ENCODE data around the gene PXN.

The PXN gene
- total RNA-seq: 29.1 to 242 (median 68.8) reads per million in 9 experiments

GRCh38 chr12:120265473-120266179 is at the start of gene PXN:
PXN (minus strand) TSS chr12:120265730; CDS start chr12:120265629, 101 bp downstream.
- H3K36me3 Mint-ChIP-seq (ENCODE audit: insufficient read depth): peaks cover 20% of the 10 kb centered on the region
- peak within 1 kb of the TSS; percentile 95 to 98 for H3K27ac Mint-ChIP-seq
- H3K4me1 Mint-ChIP-seq (ENCODE audit: low read depth in 2 of 2): peaks cover 36 to 39% of the 10 kb centered on the region in 2 donors
- no peaks in the 10 kb centered on the region for H3K9me3 Mint-ChIP-seq
- no peaks in the 10 kb centered on the region for H3K27me3 Mint-ChIP-seq
- ATAC-seq (replicated peaks) (peak; percentile 89), DNase-seq (peak; percentile 88 to 92 (median 91))
- H3K4me3 Mint-ChIP-seq: peak within 1 kb of the TSS; percentile 97 to 99

DNA sequence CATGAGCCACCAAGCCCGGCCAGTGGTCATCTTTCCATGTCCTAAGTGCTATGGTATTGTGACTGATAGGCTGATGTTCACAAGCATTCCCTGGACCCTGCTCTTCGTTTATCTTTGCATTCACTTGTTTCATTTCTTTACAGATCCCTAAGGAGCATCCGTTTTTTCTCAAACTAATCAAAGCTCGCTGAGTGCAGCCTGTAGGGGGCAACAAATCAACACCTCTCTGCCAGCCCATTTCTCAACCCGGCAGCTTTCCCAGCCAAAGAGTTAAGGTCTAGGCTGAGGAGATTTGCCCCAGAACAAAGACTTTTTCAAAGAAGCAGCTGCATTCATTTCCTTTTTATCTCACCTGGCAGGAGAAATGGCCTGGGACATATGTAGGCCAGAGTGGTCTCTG is 48.7 kb upstream of the PXN start:
- no peak overlapping the region for H3K4me3 Mint-ChIP-seq
- H3K27ac Mint-ChIP-seq: no peak overlapping the region
- ATAC-seq (replicated peaks): no peak
- H3K36me3 Mint-ChIP-seq (ENCODE audit: insufficient read depth): peaks cover 14% of the 10 kb centered on the region
- no peaks in the 10 kb centered on the region for H3K9me3 Mint-ChIP-seq
- DNase-seq: no peak
- no peaks in the 10 kb centered on the region for H3K27me3 Mint-ChIP-seq
- H3K4me1 Mint-ChIP-seq (ENCODE audit: low read depth in 2 of 2): peaks cover 12 to 16% of the 10 kb centered on the region in 2 donors

DNA sequence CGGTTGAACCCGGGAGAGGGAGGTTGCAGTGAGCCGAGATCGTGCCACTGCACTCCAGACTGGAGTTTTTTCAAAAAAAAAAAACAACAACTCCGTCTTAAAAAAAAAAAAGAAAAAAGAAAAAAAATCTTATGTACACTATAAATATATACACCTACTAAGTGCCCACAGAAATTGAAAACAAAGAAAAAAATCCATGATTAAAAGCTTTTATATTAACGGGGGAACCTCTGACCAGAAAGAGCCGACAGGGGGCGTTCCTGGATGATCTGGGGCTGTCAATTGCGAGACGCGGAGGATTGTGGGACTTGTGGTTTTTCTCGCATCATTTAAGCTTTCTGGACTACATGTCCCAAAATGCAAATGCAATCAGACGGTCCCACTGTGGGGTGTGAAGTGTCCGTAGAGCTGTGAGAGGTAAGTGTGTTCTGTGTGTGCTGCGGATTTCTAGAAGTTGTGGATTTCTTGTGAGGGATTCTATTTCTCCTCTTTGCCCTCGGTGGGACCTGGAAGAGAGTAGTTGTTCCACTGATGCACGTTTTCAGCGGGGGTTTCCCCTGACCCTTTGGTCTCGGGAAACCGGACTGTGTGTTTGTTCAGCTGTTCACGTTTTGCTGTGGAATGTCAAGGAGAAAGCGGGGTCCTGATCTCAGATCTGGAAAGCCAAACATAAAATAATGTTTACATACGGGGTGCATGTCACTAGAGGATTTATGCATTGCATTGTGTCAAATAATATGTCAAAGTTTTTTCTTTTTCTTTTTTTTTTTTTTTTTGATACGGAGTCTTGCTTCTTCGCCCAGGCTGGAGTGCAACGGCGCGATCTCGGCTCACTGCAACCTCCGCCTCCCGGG is 36.7 kb upstream of the PXN start, which contains the start of gene SIRT4:
TSS of gene SIRT4 (plus strand) at position 360 of the 854 bp plus-strand sequence. CDS start 1,241 bp downstream, outside the sequence.
- Mint-ChIP-seq H3K4me3 (peak within 1 kb of the TSS; percentile 88 to 92), H3K27ac (peak within 1 kb of the TSS; percentile 74 to 75), H3K27me3 (no peaks in the 10 kb centered on the region), H3K4me1 (ENCODE audit: low read depth in 2 of 2) (peaks cover 5 to 8% of the 10 kb centered on the region in 2 donors), H3K9me3 (no peaks in the 10 kb centered on the region), H3K36me3 (ENCODE audit: insufficient read depth) (peaks cover 10% of the 10 kb centered on the region)
- peak; percentile 100 for ATAC-seq (replicated peaks)
- peak; percentile 82 to 89 (median 89) for DNase-seq

DNA sequence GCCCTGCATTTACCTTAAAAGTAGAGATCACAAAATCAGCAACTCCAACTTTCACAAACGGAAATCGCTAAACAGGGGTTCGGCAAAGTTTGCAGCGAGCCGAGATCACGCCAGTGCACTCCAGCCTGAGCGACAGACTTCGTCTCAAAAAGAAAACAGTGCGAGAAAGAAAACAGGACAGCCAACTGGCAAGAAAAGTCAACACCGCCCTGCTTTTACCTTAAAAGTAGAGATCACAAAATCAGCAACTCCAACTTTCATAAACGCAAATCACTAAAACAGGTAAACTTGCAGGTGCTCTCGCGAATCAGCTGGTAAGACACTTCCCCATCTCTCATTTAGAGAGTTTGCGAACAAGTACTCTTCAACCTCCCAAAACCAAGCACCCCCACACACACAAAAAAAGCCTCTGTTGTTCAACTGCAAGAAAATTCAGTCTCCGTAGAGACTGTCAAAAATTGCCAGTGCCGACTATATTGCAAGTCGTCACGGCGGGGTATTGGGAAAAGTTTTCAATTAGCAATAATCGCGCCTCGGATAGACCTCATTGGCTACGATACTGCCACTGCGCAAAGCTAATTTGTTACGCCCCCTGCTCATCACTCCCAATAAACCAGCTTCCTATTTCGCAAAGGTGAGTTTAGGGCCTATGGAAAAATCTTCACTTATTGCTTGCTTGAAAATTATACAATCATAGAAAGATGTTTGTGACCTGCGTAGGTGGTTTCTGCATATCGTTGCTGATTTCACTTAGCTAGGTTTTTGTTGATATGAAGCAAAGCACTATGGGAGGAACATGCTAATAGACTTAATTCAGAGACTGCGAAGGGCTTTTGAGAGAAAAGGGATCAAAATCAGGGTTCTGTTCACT is 27.4 kb upstream of the PXN start, which contains the start of gene RNU4-1:
TSS of gene RNU4-1 (minus strand) at position 577 of the 871 bp plus-strand sequence.
- ATAC-seq (replicated peaks) (peak; percentile 43), DNase-seq (peak; percentile 74 to 84 (median 75))
- no peak within 1 kb of the TSS for H3K27ac Mint-ChIP-seq
- no peaks in the 10 kb centered on the region for H3K27me3 Mint-ChIP-seq
- no peak within 1 kb of the TSS for H3K4me3 Mint-ChIP-seq
- peaks cover 4% of the 10 kb centered on the region for H3K36me3 Mint-ChIP-seq (ENCODE audit: insufficient read depth)
- peaks cover 0 to 5% of the 10 kb centered on the region in 2 donors for H3K4me1 Mint-ChIP-seq (ENCODE audit: low read depth in 2 of 2)
- no peaks in the 10 kb centered on the region for H3K9me3 Mint-ChIP-seq

- H3K4me1 Mint-ChIP-seq (ENCODE audit: low read depth in 2 of 2): peaks cover 0 to 5% of the 10 kb centered on the region in 2 donors
- H3K27ac Mint-ChIP-seq: no peak overlapping the region
- no peaks in the 10 kb centered on the region for H3K9me3 Mint-ChIP-seq
- ATAC-seq (replicated peaks) (peak; percentile 13), DNase-seq (peak in 1 of 3 experiments; percentile 39)
- peaks cover 4% of the 10 kb centered on the region for H3K36me3 Mint-ChIP-seq (ENCODE audit: insufficient read depth)
- H3K4me3 Mint-ChIP-seq: no peak overlapping the region
- no peaks in the 10 kb centered on the region for H3K27me3 Mint-ChIP-seq
These were observed 26.8 kb upstream of the PXN start for GRCh38 chr12:120292411-120292660.

DNA sequence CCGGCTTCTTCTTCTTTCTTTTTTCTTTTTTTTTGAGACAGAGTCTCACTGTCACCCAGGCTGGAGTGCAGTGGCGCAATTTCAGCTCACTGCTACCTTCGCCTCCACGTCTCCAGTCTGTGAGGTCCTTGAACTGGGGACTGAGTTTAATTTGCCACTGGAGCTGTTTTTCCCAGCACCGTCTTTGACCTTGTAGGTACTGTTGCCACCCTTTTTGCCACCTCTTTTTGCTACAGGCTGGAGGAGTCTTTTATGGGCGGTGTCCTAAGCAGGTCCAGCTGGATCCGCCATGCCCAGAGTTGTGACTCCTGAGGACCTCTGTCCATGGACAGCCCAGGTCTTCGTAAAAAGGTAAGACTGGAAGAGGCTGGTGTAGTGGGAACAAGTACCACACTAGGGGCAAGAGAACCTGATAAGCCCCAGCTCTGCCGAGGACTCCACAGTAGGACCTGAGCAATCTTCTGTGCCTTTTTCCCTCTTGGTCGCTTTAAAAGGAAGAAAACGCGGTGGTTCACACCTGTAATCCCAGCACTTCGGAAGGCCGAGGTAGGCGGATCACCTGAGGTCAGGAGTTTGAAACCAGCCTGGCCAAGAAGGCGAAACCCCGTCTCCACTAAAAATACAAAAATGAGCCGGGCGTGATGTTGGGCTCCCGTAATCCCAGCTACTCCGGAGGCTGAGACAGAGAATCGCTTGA is 25.2 kb upstream of the PXN start:
- no peaks in the 10 kb centered on the region for H3K9me3 Mint-ChIP-seq

DNA sequence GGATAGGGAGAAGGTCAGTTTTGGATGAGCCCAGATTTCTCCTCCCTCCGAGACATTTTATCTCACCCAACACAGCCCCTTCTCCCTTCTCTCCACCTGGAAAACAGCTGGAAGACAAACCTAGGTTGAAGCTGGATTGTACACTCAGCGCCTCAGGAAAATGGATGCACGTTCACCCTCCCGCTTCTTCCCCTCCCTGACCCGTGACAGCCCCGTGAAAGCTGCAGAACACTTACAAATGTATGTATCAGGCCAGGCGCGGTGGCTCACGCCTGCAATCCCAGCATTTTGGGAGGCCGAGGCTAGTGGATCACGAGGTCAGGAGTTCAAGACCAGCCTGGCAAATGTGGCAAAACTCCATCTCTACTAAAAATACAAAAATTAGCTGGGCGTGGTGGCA is 22.0 kb upstream of the PXN start:
- Mint-ChIP-seq H3K9me3 (no peaks in the 10 kb centered on the region), H3K27me3 (no peaks in the 10 kb centered on the region), H3K4me1 (ENCODE audit: low read depth in 2 of 2) (peaks cover 0 to 5% of the 10 kb centered on the region in 2 donors), H3K36me3 (ENCODE audit: insufficient read depth) (peaks cover 4% of the 10 kb centered on the region), H3K4me3 (no peak overlapping the region), H3K27ac (no peak overlapping the region)
- no peak for ATAC-seq (replicated peaks)
- DNase-seq: no peak

More for the DNA sequence above, 25.2 kb upstream of the PXN start:
- no peaks in the 10 kb centered on the region for H3K27me3 Mint-ChIP-seq
- DNase-seq: peak in 2 of 3 experiments; percentile 15 to 28
- H3K36me3 Mint-ChIP-seq (ENCODE audit: insufficient read depth): peaks cover 4% of the 10 kb centered on the region
- H3K27ac Mint-ChIP-seq: no peak overlapping the region
- no peak overlapping the region for H3K4me3 Mint-ChIP-seq
- H3K4me1 Mint-ChIP-seq (ENCODE audit: low read depth in 2 of 2): peaks cover 0 to 5% of the 10 kb centered on the region in 2 donors
- no peak for ATAC-seq (replicated peaks)

DNA sequence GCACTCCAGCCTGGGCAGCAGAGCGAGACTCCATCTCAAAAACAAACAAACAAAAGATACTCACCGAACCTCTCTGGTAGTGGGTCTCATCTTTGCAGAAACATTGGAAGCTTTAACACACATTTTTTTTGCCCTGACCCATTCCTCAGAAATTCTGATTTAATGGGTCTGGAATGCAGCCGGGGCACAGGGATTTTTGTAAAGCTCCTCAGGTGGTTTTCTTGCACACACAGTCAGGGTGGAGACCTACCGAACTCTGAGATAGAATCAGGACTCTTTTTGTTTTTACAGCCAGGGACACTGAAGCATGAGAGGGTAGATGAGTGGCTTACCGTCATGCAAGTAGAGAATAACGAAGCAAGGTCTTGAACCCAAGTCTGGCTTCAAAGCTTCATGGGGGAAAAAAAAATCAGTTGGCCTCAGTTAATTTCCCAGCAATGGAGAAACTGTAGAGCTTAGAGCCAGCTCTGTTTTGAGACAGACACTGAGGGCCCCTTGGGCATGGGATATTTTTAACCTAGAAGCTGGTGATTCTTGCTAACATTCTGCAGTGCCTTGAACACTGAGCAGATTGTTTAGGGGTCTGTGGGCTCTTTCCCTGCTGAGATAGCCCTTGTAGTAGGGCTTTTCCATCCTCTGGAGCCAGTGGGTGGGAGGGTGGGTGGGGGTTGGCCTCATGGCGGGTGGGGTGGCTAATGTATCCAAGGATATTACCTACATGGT is 21.4 kb upstream of the PXN start:
- DNase-seq (no peak), ATAC-seq (replicated peaks) (no peak)
- H3K36me3 Mint-ChIP-seq (ENCODE audit: insufficient read depth): peaks cover 4% of the 10 kb centered on the region
- H3K27ac Mint-ChIP-seq: no peak overlapping the region
- no peaks in the 10 kb centered on the region for H3K9me3 Mint-ChIP-seq
- H3K4me3 Mint-ChIP-seq: no peak overlapping the region
- H3K27me3 Mint-ChIP-seq: no peaks in the 10 kb centered on the region
- H3K4me1 Mint-ChIP-seq (ENCODE audit: low read depth in 2 of 2): peaks cover 0 to 5% of the 10 kb centered on the region in 2 donors

DNA sequence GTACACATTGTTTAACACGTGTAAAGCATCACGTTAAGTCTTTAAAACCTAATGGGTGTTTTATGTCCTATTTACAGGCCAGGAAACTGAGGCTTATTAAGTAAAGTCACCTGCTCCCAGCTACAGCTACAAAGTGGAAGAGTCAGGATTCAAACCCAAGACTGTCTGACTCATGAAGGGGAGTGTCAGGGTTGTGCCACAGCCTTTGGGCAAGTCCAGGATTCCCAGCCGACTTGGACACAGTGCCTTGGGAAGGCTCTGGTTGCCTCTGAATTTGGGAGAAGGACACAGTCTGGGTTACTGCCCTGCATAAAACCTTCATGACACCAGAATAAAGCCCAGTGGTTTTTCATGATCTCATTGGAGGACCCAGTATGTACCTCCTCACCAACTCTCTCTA is 18.9 kb upstream of the PXN start:
- H3K9me3 Mint-ChIP-seq: no peaks in the 10 kb centered on the region
- H3K4me3 Mint-ChIP-seq: no peak overlapping the region
- H3K27ac Mint-ChIP-seq: no peak overlapping the region
- ATAC-seq (replicated peaks): no peak
- H3K4me1 Mint-ChIP-seq (ENCODE audit: low read depth in 2 of 2): no peaks in the 10 kb centered on the region
- H3K27me3 Mint-ChIP-seq: no peaks in the 10 kb centered on the region
- peaks cover 3% of the 10 kb centered on the region for H3K36me3 Mint-ChIP-seq (ENCODE audit: insufficient read depth)
- DNase-seq: no peak

DNA sequence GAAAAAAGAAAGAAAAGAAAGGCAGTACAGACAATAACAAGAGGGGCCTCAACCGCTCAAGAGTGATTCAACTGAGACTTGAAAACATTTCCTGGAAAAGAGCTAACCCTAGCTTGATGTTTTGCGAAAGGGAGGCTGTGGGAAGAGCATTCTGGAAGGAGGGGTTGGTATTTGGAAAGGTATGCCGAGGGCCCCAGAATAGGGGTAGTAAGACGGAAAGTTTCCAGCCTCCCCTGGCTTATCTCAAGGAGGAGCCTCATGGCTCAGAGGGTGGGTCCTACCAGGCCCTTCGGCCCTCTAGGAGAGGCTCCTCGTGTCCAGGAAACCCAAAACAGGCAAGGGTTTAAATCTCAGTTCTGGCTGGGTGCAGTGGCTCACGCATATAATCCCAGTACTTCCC is 17.8 kb upstream of the PXN start:
- no peak overlapping the region for H3K27ac Mint-ChIP-seq
- no peaks in the 10 kb centered on the region for H3K36me3 Mint-ChIP-seq (ENCODE audit: insufficient read depth)
- ATAC-seq (replicated peaks) (no peak), DNase-seq (no peak)
- H3K4me3 Mint-ChIP-seq: no peak overlapping the region
- no peaks in the 10 kb centered on the region for H3K4me1 Mint-ChIP-seq (ENCODE audit: low read depth in 2 of 2)
- no peaks in the 10 kb centered on the region for H3K9me3 Mint-ChIP-seq
- H3K27me3 Mint-ChIP-seq: no peaks in the 10 kb centered on the region

- Mint-ChIP-seq H3K27me3 (no peaks in the 10 kb centered on the region), H3K36me3 (ENCODE audit: insufficient read depth) (no peaks in the 10 kb centered on the region), H3K4me1 (ENCODE audit: low read depth in 2 of 2) (no peaks in the 10 kb centered on the region), H3K27ac (no peak overlapping the region), H3K9me3 (no peaks in the 10 kb centered on the region), H3K4me3 (no peak overlapping the region)
- ATAC-seq (replicated peaks): no peak
- DNase-seq: no peak
These were observed 12.9 kb upstream of the PXN start for GRCh38 chr12:120278137-120279069.
